Adrenal gland (tissue), 12 donors: ENCODE results near the gene DHRS4L2. TPM values are rescaled to one million over a fixed set of nuclear protein-coding genes. Genes with fewer than 3 reads are reported as not detected.
"Not testable (repeated sequence)": the region's sequence is repeated elsewhere in the genome, so short reads cannot be mapped to it uniquely, and the experiment has no call there.

ENCODE experiments used
- DNase-seq, 7 donors: peaks; one replicate each; pipeline ENCODE4 v3.0.0-alpha.2; 2019 to 2020
- H3K27ac ChIP-seq, 5 donors: fragments of 200-600 bp; sonication (generic) in 4 of 5; 1 replicate in 3 of 5; 2 replicates in 2 of 5; pipeline versions ENCODE4 v1.5.1 to v1.8.0; 2016 to 2020; ENCODE audit warnings: mild to moderate bottlenecking in 1 of 5
- H3K27me3 ChIP-seq: fragments of 200-600 bp; 2 replicates; pipeline ENCODE4 v1.8.0; 2021
- H3K36me3 ChIP-seq, 2 donors: fragments of 200-600 bp; replicated peaks in 1 of 2; 1 replicate in 1 of 2; 2 replicates in 1 of 2; pipeline versions ENCODE4 v1.5.1 to v1.8.0; 2018 to 2022
- H3K4me1 ChIP-seq, 2 donors: fragments of 200-600 bp; replicated peaks in 1 of 2; 1 replicate in 1 of 2; 2 replicates in 1 of 2; pipeline versions ENCODE4 v1.5.1 to v1.8.0; 2018 to 2021
- H3K4me3 ChIP-seq, 4 donors: fragments of 200-600 bp; sonication (generic) in 3 of 4; one replicate each; pipeline ENCODE4 v1.5.1; 2016 to 2018
- H3K9me3 ChIP-seq, 3 donors: fragments of 200-600 bp; sonication (generic) in 1 of 3; replicated peaks in 1 of 3; 1 replicate in 2 of 3; 2 replicates in 1 of 3; pipeline versions ENCODE4 v1.5.1 to v1.8.0; 2016 to 2021
- POLR2A ChIP-seq, 2 donors: fragments of 450-650 bp; IDR thresholded peaks; one replicate each; pipeline ENCODE4 v1.6.1; 2017; ENCODE audit warnings: antibody characterized with exemption in 2 of 2, mild to moderate bottlenecking in 2 of 2, moderate library complexity in 1 of 2
- WGBS, 4 donors: extraction: QIAGEN DNeasy Blood & Tissue Kit in 2 of 4; methylation state at CpG; one replicate each; pipeline versions ENCODE4 v1.1.5 to v1.1.7; 2013 to 2017; 5-methylcytosine and 5-hydroxymethylcytosine counted together
- intact Hi-C, 2 donors: fragments of 100-400 bp; cut with DNase I; formaldehyde crosslinking; loops; one replicate each; pipeline versions ENCODE4 v1.14.1 to v1.15.0; 2022 to 2023
- polyA plus RNA-seq, 3 donors: library from polyadenylated mRNA; stranded (reverse); fragments of 200-250 nt in 2 of 3; fragments of 350-450 nt in 1 of 3; fragmentation: Illumina TruSeq in 1 of 3; extraction: RNeasy Lipid Tissue Mini Kit (QIAGEN cat#74804) in 1 of 3; gene quantifications; one replicate each; pipeline ENCODE4 v1.2.3, GENCODE V29; 2013 to 2014
- total RNA-seq, 9 donors: library from RNA; depleted of rRNA in 4 of 9; stranded (reverse); fragments of >200 nt in 4 of 9; fragments of 120-200 nt in 1 of 9; fragmentation: NEBNext Ultra II Directional in 1 of 9; extraction: Animal tissue kit (Norgen Biotek cat#: 25700) in 1 of 9; gene quantifications; one replicate each; pipeline versions ENCODE4 v1.1.0 to v1.2.4, GENCODE V29; 2013 to 2023
- TF ChIP-seq, protein P1 (sequence below), 6 experiments: fragments of 450-650 bp in 4 of 6; fragments of 200-600 bp in 2 of 6; sonication (generic) in 1 of 6; IDR thresholded peaks; 1 replicate in 5 of 6; 2 replicates in 1 of 6; pipeline versions ENCODE4 v1.5.1 to v1.8.0; 2016 to 2021; ENCODE audit warnings: antibody characterized with exemption in 6 of 6, mild to moderate bottlenecking in 2 of 6, moderate library complexity in 1 of 6
- donor health status: healthy with polysubstance abuse.
- donor health status: Bipolar disorder and iron deficiency.
- donor health status: DM: yes; HTN: yes; CAD: no.
- donor health status: DM: no; HTN: no; CAD: no.
- donor health status: DM: no; HTN: no; CAD: no.
- donor health status: DM: yes; HTN: yes; CAD: no.

DHRS4L2 gene
- total and polyA plus RNA-seq, 12 donors: 14.8 to 56.4 (median 37.3) TPM

DNA sequence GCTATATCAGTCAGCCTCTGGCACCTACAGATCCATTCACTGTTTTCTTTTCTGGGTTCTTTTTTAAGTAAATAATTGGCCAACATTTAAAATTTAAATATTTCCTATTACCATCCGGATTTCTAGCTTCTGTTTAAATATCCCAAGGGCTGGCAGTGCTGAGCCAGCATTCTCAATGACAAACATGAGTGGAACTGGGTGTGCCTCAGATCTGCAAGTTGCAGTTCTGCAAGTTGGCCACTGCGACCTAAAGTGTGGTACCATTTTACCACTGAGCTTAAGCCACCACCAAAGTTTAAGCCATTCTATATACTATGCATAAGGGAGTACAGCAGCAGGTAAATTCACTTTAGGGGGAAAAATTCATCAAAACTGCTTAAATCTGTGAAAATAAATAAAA, 31.2 kb downstream of the DHRS4L2 start:
- H3K27ac ChIP-seq, H3K9me3 ChIP-seq, H3K4me1 ChIP-seq, H3K4me3 ChIP-seq, H3K36me3 ChIP-seq, H3K27me3 ChIP-seq: not testable (repeated sequence)
- WGBS, 4 donors: 17 to 38% (median 32%) methylated on average over 2 of the region's 2 CpGs
- TF ChIP-seq, protein P1, sequence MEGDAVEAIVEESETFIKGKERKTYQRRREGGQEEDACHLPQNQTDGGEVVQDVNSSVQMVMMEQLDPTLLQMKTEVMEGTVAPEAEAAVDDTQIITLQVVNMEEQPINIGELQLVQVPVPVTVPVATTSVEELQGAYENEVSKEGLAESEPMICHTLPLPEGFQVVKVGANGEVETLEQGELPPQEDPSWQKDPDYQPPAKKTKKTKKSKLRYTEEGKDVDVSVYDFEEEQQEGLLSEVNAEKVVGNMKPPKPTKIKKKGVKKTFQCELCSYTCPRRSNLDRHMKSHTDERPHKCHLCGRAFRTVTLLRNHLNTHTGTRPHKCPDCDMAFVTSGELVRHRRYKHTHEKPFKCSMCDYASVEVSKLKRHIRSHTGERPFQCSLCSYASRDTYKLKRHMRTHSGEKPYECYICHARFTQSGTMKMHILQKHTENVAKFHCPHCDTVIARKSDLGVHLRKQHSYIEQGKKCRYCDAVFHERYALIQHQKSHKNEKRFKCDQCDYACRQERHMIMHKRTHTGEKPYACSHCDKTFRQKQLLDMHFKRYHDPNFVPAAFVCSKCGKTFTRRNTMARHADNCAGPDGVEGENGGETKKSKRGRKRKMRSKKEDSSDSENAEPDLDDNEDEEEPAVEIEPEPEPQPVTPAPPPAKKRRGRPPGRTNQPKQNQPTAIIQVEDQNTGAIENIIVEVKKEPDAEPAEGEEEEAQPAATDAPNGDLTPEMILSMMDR (IDR thresholded peaks at IDR 0.05): peak in 4 of 6 experiments; percentile 13 to 28 (median 15)
- intact Hi-C loops: loop anchor here in 1 of 2 donors (5.0 kb wide), 1 partner anchor 48 kb away; no protein-coding TSS in a partner anchor
- peak in 2 of 7 donors; percentile 30 to 31 for DNase-seq

DNA sequence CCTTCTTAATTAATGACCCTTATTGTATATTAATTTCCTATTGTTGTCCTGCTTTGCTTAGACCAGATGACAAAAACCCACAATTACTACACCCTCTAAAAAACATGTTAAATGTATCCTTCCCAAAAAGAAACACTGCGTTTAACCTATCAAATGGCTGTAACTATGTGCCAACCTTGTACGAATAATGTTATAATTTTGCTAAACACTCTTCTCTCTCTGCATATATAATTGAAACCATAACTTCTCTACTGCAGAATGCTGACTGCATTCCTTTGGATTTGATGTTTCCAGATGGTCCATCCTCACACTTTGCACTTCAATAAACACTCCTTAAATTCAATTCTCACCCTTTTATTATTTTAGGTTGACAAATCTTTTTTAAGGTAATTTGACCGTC, 31.8 kb downstream of the DHRS4L2 start:
- H3K9me3 ChIP-seq, H3K36me3 ChIP-seq, H3K27ac ChIP-seq, DNase-seq, H3K4me3 ChIP-seq, H3K27me3 ChIP-seq, intact Hi-C loops, H3K4me1 ChIP-seq: not testable (repeated sequence)
- 88 to 96% (median 89%) methylated on average over 3 of the region's 3 CpGs for WGBS, 4 donors

DNA sequence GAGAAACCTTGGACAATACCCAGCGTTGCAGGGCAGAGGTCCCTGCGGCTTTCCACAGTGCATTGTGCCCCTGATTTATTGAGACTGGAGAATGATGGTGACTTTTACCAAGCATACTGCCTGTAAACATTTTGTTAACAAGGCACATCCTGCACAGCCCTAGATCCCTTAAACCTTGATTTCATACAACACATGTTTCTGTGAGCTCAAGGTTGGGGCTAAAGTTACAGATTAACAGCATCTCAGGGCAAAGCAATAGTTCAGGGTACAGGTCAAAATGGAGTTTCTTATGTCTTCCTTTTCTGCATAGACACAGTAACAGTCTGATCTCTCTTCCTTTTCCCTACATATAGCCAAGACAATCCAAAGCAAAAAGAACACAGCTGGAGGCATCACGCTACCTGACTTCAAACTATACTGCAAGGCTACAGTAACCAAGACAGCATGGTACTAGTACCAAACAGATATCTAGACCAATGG, 36.2 kb downstream of the DHRS4L2 start:
- 93 to 100% (median 95%) methylated on average over 3 of the region's 3 CpGs for WGBS, 4 donors
- DNase-seq, H3K4me3 ChIP-seq, H3K36me3 ChIP-seq, H3K4me1 ChIP-seq, H3K27ac ChIP-seq, H3K9me3 ChIP-seq, H3K27me3 ChIP-seq, intact Hi-C loops: not testable (repeated sequence)

DNA sequence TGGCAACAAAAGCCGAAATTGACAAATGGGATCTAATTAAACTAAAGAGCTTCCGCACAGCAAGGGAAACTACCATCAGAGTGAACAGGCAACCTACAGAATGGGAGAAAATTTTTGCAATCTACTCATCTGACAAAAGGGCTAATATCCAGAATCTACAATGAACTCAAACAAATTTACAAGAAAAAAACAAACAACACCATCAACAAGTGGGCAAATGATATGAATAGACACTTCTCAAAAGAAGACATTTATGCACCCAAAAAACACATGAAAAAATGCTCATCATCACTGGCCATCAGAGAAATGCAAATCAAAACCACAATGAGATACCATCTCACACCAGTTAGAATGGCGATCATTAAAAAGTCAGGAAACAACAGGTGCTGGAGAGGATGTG, 41.0 kb downstream of the DHRS4L2 start:
- DNase-seq, H3K27ac ChIP-seq, intact Hi-C loops, H3K4me3 ChIP-seq, H3K36me3 ChIP-seq, H3K27me3 ChIP-seq, H3K9me3 ChIP-seq, H3K4me1 ChIP-seq: not testable (repeated sequence)
- 87 to 96% (median 92%) methylated on average over 2 to 3 of the region's 3 CpGs for WGBS, 4 donors

DNA sequence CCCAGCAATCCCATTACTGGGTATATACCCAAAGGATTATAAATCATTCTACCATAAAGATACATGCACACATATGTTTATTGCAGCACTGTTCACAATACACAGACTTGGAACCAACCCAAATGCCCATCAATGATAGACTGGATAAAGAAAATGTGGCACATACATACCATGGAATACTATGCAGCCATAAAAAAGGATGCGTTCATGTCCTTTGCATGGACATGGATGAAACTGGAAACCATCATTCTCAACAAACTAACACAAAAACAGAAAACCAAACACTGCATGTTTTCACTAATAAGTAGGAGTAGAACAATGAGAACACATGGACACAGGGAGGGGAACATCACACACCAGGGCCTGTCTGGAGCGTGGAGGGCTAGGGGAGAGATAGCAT, 42.6 kb downstream of the DHRS4L2 start:
- H3K4me3 ChIP-seq, H3K4me1 ChIP-seq, DNase-seq, H3K27me3 ChIP-seq, H3K27ac ChIP-seq, H3K36me3 ChIP-seq, H3K9me3 ChIP-seq, intact Hi-C loops: not testable (repeated sequence)
- WGBS, 4 donors: 82 to 92% (median 90%) methylated on average over 2 of the region's 2 CpGs

DNA sequence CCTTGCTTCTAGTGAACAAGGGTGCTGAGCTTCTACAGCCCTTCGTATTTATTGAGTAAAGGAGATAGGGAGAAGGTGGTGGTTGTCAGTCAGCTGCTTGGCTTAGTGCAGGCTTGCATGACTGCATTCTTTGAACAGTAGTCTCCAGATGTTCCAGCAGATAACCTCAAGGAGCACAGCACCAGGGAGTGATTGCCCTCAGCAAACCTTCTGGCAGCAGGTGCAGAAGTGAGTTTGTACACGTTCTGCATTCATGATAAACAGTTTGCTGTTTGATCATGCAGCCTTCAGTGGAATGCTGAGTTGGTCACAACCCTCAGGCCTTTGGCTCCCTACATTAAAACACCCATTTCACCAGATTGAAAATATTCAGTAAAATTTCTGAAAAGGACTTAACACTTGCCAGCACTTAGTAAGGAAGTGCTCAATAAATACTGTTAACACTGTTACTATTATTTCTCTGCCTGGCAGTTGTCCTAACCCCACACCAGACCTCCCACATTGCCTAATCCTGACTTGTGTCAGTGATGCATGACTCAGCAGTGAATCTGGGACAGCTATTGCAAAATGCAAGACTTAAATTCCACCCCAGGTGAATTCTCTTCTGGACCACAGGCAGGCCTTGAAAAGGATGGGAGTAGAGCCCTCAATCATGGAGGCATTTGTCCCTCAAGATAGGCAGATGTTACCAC, 44.1 kb downstream of the DHRS4L2 start:
- peak in 6 of 7 donors; percentile 33 to 74 (median 66) for DNase-seq
- TF ChIP-seq, protein P1 (IDR thresholded peaks at IDR 0.05): no peak
- no peak for TF ChIP-seq POLR2A (IDR thresholded peaks at IDR 0.05)
- 53 to 74% (median 64%) methylated on average over 2 of the region's 2 CpGs for WGBS, 4 donors

More for the DNA sequence above, 44.1 kb downstream of the DHRS4L2 start:
- Histone ChIP-seq H3K36me3 (no peaks in the 10 kb centered on the region), H3K4me1 (no peaks in the 10 kb centered on the region), H3K9me3 (no peaks in the 10 kb centered on the region), H3K27me3 (no peaks in the 10 kb centered on the region), H3K27ac (no peak overlapping the region), H3K4me3 (no peak overlapping the region)
- intact Hi-C loops: no loop called here
